ENCODE results near the gene PEX14. TPM values are rescaled to one million over a fixed set of nuclear protein-coding genes. Genes with fewer than 3 reads are reported as not detected.

The PEX14 gene
- total RNA-seq, 1 donor from 2014 or later = 28.0 TPM

DNA sequence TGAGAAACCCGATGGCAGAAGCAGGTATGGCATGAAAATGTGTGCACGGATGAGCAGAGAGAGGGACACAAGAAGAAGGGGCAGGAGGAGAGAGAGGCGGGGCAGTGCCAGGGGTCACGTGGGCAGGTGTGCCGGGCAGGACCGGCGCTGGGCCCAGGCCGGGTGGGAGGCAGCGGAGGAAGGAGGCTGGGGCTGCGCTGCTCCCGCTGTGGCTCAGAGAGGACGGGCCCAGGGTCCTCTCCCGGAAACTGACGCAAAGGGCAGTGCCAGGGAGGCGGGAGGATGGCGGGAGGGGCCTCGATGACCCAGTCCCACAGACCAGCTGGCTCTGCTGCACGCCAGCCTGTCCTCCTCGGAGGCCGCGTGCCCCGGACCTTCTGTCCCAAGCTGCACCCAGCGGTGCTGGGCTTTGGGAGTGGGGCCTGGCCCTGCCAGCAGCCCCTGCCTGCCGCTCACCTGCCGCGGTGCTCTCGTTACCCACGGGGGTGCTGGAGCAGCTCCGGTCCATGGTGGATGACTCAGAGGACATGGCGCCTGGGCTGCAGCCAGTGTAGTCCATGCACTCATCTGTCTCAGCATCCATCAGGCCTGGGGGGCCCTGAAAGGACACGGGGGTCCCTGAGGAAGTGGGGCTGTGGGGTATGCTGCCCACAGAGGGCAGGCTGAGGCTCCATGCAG lies 167.8 kb downstream of the PEX14 start:
- TF ChIP-seq, protein P1, sequence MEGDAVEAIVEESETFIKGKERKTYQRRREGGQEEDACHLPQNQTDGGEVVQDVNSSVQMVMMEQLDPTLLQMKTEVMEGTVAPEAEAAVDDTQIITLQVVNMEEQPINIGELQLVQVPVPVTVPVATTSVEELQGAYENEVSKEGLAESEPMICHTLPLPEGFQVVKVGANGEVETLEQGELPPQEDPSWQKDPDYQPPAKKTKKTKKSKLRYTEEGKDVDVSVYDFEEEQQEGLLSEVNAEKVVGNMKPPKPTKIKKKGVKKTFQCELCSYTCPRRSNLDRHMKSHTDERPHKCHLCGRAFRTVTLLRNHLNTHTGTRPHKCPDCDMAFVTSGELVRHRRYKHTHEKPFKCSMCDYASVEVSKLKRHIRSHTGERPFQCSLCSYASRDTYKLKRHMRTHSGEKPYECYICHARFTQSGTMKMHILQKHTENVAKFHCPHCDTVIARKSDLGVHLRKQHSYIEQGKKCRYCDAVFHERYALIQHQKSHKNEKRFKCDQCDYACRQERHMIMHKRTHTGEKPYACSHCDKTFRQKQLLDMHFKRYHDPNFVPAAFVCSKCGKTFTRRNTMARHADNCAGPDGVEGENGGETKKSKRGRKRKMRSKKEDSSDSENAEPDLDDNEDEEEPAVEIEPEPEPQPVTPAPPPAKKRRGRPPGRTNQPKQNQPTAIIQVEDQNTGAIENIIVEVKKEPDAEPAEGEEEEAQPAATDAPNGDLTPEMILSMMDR (conservative IDR thresholded peaks at IDR 0.05) = no peak
- H3K36me3 Mint-ChIP-seq (ENCODE audit: low read depth) = no peaks in the 10 kb centered on the region
- DNase-seq (ENCODE audit: low read depth, low spot score) = no peak
- H3K27ac Mint-ChIP-seq (ENCODE audit: unreplicated experiment) = no peak overlapping the region
- H3K4me3 Mint-ChIP-seq = peak overlapping the region; percentile 27
- no peaks in the 10 kb centered on the region for H3K9me3 Mint-ChIP-seq
- no peaks in the 10 kb centered on the region for H3K4me1 Mint-ChIP-seq
- peaks cover 26% of the 10 kb centered on the region for H3K27me3 Mint-ChIP-seq (ENCODE audit: low read depth)

- H3K36me3 Mint-ChIP-seq (ENCODE audit: low read depth) = no peaks in the 10 kb centered on the region
- H3K27me3 Mint-ChIP-seq (ENCODE audit: low read depth) = peaks cover 21% of the 10 kb centered on the region
- no peaks in the 10 kb centered on the region for H3K4me1 Mint-ChIP-seq
- no peak overlapping the region for H3K4me3 Mint-ChIP-seq
- no peak overlapping the region for H3K27ac Mint-ChIP-seq (ENCODE audit: unreplicated experiment)
- no peak for DNase-seq (ENCODE audit: low read depth, low spot score)
- H3K9me3 Mint-ChIP-seq = no peaks in the 10 kb centered on the region
- TF ChIP-seq, protein P1 (conservative IDR thresholded peaks at IDR 0.05) = no peak
Observed at GRCh38 chr1:10643607-10644306, 169.0 kb downstream of the PEX14 start.

DNA sequence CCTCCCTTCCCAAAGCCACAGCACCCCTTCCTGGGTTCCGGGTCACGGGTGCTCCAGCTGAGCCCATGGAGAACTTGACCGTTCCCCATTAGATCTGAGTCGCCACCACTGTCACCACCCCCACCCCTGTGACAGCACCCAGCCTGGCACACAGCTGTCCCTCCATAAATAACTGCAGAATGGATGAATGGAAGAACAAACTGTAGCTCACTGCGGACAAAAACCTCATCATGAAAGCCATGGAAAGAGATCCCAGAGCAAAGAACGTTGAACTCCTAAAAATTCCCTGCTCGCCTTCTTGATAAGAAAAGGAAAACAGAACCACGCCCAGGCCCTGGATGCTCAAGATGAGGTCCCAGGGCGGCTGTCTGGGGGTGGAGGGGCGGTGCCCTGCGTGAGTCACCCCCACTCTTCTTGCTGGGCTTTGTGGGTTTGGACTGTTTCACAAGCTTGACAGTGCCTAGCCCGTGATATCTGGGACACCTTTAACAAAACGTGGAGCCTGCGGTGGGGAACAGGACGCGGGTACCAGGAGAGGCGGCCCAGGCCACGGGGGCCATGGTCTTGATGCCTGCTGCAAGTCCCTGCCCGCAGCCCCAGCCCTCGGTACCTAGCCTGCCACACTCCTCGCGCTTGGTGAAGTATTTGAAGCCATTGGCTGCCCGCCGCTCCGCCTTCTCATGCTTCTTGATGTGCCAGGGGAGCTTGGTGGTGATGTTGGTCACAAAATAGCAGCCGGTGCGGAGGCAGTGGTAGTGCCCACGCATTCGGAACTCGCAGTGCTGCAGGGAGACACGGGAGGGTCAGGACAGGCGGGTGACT lies 169.8 kb downstream of the PEX14 start:
- TF ChIP-seq, protein P1 (conservative IDR thresholded peaks at IDR 0.05) = no peak
- Mint-ChIP-seq H3K4me1 (peaks cover 2% of the 10 kb centered on the region), H3K9me3 (no peaks in the 10 kb centered on the region), H3K27ac (ENCODE audit: unreplicated experiment) (no peak overlapping the region), H3K4me3 (no peak overlapping the region), H3K36me3 (ENCODE audit: low read depth) (no peaks in the 10 kb centered on the region), H3K27me3 (ENCODE audit: low read depth) (peaks cover 18% of the 10 kb centered on the region)
- DNase-seq (ENCODE audit: low read depth, low spot score) = no peak

DNA sequence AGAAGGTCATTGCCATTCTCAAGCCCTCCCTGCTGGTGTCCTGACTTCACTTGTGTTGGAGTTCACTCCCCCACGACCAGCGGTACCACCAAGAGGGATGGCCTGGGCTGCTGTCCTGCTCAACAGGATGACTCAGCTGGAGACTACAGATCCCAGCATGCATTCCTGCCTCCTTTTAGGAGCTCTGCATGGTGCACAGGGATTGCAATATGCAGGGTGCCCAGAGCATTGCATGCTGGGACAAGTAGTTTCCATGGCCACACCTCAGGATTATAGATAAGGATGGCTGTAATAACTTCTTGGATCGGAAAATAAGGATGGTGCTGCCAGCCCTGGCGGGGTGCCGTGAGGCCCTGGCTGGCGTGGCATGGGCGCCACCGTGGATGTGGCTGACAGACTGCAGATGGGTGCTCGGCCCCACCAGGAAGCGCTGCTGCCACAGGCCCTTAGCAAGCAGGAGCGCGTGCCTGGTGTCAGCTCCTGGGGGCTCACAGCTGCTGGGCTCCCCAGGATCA lies 171.7 kb downstream of the PEX14 start:
- no peak overlapping the region for H3K4me3 Mint-ChIP-seq
- TF ChIP-seq, protein P1 (conservative IDR thresholded peaks at IDR 0.05) = no peak
- H3K9me3 Mint-ChIP-seq = no peaks in the 10 kb centered on the region
- no peak for DNase-seq (ENCODE audit: low read depth, low spot score)
- no peak overlapping the region for H3K27ac Mint-ChIP-seq (ENCODE audit: unreplicated experiment)
- H3K4me1 Mint-ChIP-seq = peaks cover 4% of the 10 kb centered on the region
- H3K27me3 Mint-ChIP-seq (ENCODE audit: low read depth) = peaks cover 5% of the 10 kb centered on the region
- no peaks in the 10 kb centered on the region for H3K36me3 Mint-ChIP-seq (ENCODE audit: low read depth)

DNA sequence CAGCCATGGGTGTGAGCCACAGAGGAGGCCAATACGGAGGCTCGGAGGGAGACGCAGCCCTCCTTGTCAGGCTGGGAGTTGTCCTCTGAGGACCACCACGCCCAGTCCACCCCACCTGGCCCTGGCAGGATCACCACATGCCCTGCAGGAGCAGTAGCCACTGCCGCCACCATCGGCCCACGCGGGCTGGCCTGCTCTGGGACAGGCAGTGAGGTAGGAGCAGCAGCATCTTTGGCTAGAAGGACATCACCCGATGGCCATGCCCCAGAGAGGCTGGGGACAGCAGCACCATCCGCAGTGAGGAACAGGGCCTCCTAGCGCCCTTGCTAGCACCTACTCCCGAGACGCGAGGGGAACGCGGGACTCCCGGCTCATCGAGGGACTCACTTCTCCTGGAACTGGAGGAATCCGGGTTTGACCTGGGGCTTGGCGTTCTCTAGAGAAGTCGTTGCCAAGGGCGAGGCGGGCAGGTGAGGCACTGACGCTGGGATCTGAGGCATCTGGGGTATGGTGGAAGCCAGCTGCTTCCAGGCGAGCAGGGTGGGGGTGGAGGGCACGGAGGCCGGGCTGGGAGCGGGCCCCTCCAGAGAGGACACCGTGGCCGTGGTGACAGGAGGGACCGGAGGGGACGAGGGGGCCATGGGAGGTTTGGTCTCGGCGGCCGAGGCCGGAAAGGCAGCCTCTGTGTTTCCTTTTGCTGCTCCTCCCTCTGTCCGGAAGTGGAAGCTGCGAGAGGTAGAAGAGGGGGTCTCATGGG lies 172.8 kb downstream of the PEX14 start:
- Mint-ChIP-seq H3K36me3 (ENCODE audit: low read depth) (no peaks in the 10 kb centered on the region), H3K27ac (ENCODE audit: unreplicated experiment) (no peak overlapping the region), H3K9me3 (no peaks in the 10 kb centered on the region), H3K4me3 (no peak overlapping the region), H3K27me3 (ENCODE audit: low read depth) (no peaks in the 10 kb centered on the region), H3K4me1 (peaks cover 4% of the 10 kb centered on the region)
- TF ChIP-seq, protein P1 (conservative IDR thresholded peaks at IDR 0.05) = no peak
- no peak for DNase-seq (ENCODE audit: low read depth, low spot score)

Data from neural crest cell (in vitro differentiated cells).